AG04450 (cell line): ENCODE results near the gene MB. TPM values are rescaled to one million over a fixed set of nuclear protein-coding genes. Genes with fewer than 3 reads are reported as not detected.

Experiments
- CTCF ChIA-PET: fragments of 300-600, 350-600 bp; formaldehyde crosslinking; extraction: SDS; loops from one replicate; lab custom pipeline; 2022; ENCODE audit warnings: antibody characterized with exemption, inconsistent platforms; lab: Charles Lee
- POLR2A ChIA-PET: fragments of 350-600 bp; formaldehyde crosslinking; extraction: SDS; loops from one replicate; lab custom pipeline; 2021; ENCODE audit warnings: antibody characterized with exemption, inconsistent platforms; lab: Yijun Ruan, JAX
- DNase-seq: peaks from one replicate; pipeline ENCODE4 v3.0.0-alpha.2; 2011; ENCODE audit warnings: low read depth, low spot score
- H3K27ac ChIP-seq: one replicate; pipeline ENCODE4 v1.5.1; 2012; ENCODE audit warnings: low read depth, low read length, control low read depth
- H3K27me3 ChIP-seq: one replicate; pipeline ENCODE4 v1.6.0; 2012; ENCODE audit warnings: low read length; ENCODE audit not compliant: control insufficient read depth, insufficient read depth
- H3K4me3 ChIP-seq: 2 replicates; pipeline ENCODE4 v1.5.1; 2011; ENCODE audit warnings: mild to moderate bottlenecking, low read depth, low read length, control low read depth
- H3K9me3 ChIP-seq: 2 replicates; pipeline ENCODE4 v1.5.1; 2012; ENCODE audit warnings: low read length; ENCODE audit not compliant: control insufficient read depth, insufficient read depth
- polyA plus RNA-seq: library from polyadenylated mRNA; depleted of rRNA; stranded (reverse); fragments of >200 nt; gene quantifications from 2 replicates; pipeline ENCODE4 v1.2.3, GENCODE V29; 2011
- TF ChIP-seq, protein P1 (sequence below): IDR thresholded peaks from 2 replicates; pipeline ENCODE4 v1.5.1; 2011; ENCODE audit warnings: low read depth, low read length, control low read depth, inconsistent platforms

The MB gene
- polyA plus RNA-seq, 1 experiment = not detected

DNA sequence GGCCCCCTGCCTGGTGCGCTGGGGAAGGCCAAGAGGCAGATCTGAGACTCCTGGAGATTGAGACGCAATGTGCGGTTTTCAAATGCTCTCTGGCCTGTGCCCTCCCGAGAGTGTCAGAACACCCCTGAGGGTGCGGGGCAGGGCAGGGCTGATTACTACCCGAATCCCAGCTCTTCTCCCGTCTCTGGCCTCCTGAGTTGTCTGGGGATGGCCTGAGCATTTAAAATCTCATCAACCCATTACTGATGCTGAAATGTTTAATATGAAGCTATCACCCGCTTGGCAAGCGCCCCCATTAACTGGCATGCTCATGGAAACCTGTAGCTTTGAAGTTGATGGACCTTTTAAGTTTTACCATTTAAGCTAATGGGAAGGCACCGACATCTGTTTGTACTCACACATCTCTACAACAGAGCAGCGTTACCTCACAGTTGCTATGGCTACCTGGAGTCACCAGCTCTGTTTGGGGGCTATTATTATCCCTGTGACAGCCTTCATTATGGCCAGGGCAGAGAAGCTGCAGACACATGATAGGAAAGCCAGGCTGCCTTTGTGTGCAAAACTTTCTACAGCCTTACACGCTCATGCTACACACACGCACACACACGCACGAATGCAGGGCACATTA is 3.6 kb upstream of the MB start:
- TF ChIP-seq, protein P1, sequence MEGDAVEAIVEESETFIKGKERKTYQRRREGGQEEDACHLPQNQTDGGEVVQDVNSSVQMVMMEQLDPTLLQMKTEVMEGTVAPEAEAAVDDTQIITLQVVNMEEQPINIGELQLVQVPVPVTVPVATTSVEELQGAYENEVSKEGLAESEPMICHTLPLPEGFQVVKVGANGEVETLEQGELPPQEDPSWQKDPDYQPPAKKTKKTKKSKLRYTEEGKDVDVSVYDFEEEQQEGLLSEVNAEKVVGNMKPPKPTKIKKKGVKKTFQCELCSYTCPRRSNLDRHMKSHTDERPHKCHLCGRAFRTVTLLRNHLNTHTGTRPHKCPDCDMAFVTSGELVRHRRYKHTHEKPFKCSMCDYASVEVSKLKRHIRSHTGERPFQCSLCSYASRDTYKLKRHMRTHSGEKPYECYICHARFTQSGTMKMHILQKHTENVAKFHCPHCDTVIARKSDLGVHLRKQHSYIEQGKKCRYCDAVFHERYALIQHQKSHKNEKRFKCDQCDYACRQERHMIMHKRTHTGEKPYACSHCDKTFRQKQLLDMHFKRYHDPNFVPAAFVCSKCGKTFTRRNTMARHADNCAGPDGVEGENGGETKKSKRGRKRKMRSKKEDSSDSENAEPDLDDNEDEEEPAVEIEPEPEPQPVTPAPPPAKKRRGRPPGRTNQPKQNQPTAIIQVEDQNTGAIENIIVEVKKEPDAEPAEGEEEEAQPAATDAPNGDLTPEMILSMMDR = no peak
- no peak for DNase-seq
- Histone ChIP-seq H3K27me3 (peaks cover 4% of the 10 kb centered on the region), H3K9me3 (no peaks in the 10 kb centered on the region), H3K4me3 (no peak overlapping the region), H3K27ac (no peak overlapping the region)
- ChIA-PET CTCF (interaction anchor here (0.9 to 3.0 kb wide), 5 partner anchors 9 to 504 kb away, joined by 3 to 12 read pairs (median 4); no protein-coding TSS in a partner anchor), POLR2A (interaction anchor here (0.5 kb wide), 1 partner anchor 190 kb away, joined by 5 read pairs; no protein-coding TSS in a partner anchor)

DNA sequence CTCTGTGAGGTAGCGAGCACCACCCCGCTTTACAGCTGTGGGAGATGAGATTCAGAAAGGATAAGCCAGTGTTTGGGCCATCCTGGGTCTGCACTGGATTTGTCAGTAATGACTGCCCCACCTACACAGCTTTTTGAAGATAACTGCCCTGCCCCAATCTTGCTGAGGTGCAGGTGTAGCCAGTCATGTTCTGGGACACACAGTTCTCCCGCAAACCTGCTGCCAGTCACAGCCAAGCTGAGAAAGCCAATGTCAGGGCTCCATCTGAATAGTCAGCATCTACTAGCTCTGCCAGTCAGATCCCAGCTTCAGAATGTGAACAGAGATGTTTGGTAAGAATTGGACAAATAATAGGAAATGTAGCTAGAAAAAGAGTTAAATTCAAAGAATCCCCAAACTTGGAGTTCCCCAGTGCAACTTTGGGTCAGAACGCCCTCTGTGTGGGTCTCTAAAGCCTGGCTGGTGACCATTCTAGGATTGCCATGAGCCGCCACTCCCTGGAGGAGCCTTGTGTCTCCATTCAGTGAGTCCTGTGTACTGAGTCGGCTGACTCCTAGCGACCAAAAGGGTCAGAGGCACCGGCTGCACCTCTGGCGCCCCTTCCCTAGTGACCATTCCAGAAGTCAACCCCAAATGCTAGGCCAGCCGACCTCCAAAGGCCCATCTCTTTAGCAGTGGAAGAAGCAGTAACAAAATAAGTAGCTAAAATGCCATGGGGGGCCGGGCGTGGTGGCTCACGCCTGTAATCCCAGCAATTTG is 2.4 kb upstream of the MB start:
- peaks cover 4% of the 10 kb centered on the region for H3K27me3 ChIP-seq
- TF ChIP-seq, protein P1 = no peak
- no peak for DNase-seq
- ChIA-PET POLR2A (no interaction called here), CTCF (interaction anchor here (0.6 to 3.0 kb wide), 3 partner anchors 189 to 268 kb away, joined by 3 to 12 read pairs (median 4); no protein-coding TSS in a partner anchor)
- H3K9me3 ChIP-seq = no peaks in the 10 kb centered on the region
- no peak overlapping the region for H3K4me3 ChIP-seq
- H3K27ac ChIP-seq = no peak overlapping the region

DNA sequence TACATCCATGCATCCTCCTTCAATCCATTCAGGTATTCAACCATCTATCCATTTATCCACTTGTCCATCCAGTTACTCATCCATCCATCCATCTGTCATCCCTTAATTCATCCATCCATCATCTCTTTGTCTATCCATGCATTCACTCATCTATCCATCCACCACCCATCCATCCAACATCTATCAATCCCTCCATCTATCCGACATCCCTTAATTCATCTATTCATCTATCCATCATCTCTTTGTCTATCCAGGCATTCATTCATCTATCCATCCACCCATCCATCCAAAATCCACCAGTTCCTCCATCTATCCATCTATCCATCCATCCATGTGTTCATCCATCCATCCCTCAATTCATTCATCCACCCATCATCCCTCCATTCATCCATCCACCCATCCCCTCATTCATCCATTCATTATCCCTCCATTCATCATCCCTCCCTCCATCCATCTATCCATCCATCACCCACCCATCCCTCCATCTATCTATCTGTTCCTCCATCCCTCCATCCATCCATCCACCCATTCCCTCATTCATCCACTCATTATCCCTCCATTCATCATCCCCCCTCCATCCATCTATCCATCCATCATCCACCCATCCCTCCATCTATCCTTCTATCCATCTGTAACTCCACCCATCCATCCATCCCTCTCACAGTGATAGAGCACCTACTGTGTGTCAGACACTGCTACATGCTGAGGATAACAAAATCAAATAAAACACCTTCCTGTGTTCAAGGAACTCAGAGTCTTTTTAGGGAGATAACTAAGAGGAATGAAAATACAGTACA is 1.5 kb upstream of the MB start:
- TF ChIP-seq, protein P1 = no peak
- CTCF ChIA-PET = interaction anchor here (0.6 kb wide), 1 partner anchor 188 kb away, joined by 3 read pairs; no protein-coding TSS in a partner anchor
- Histone ChIP-seq H3K4me3 (no peak overlapping the region), H3K27me3 (peaks cover 4% of the 10 kb centered on the region), H3K27ac (no peak overlapping the region), H3K9me3 (no peaks in the 10 kb centered on the region)
- no peak for DNase-seq
- POLR2A ChIA-PET = no interaction called here

DNA sequence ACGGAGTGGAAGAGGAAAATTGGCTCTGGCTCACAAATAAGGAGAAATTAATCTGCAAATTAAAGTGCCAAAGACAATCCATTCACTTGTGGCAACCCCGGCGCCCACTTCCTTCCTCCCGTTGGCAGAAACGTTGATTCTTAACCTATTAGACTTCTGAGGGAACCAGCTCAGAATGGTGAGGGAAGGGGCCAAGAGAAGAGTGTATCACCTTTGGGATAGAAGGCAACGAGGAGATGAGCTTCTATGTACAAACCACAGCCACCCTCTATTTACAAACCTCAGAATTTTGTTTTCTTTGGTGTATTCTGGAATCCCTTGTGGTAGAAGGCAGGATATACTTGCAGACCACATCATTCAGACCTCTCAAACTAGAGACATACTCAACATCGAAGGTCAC is 1.1 kb downstream of the MB start:
- POLR2A ChIA-PET = no interaction called here

More for the DNA sequence above, 1.1 kb downstream of the MB start:
- Histone ChIP-seq H3K27me3 (peaks cover 10% of the 10 kb centered on the region), H3K27ac (no peak overlapping the region), H3K4me3 (no peak overlapping the region), H3K9me3 (no peaks in the 10 kb centered on the region)
- DNase-seq = no peak
- TF ChIP-seq, protein P1 = no peak
- CTCF ChIA-PET = interaction anchor here (0.8 to 1.5 kb wide), 2 partner anchors 185 to 266 kb away, joined by 4 to 6 read pairs; no protein-coding TSS in a partner anchor
